Stimulated activated CD8-positive, alpha-beta memory T cell treated with anti-CD3 and anti-CD28 coated beads, Interleukin-4, amount 100 ng/mL, for 48 hours (primary cell): ENCODE data around the gene LYSMD1.
"Not testable (repeated sequence)": the region's sequence is repeated elsewhere in the genome, so short reads cannot be mapped to it uniquely, and the experiment has no call there.

ENCODE experiments used
- DNase-seq: peaks from one replicate; pipeline ENCODE4 v3.0.0-alpha.2; 2020

LYSMD1 gene, protein sequence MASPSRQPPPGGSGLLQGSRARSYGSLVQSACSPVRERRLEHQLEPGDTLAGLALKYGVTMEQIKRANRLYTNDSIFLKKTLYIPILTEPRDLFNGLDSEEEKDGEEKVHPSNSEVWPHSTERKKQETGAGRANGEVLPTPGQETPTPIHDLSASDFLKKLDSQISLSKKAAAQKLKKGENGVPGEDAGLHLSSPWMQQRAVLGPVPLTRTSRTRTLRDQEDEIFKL

DNA sequence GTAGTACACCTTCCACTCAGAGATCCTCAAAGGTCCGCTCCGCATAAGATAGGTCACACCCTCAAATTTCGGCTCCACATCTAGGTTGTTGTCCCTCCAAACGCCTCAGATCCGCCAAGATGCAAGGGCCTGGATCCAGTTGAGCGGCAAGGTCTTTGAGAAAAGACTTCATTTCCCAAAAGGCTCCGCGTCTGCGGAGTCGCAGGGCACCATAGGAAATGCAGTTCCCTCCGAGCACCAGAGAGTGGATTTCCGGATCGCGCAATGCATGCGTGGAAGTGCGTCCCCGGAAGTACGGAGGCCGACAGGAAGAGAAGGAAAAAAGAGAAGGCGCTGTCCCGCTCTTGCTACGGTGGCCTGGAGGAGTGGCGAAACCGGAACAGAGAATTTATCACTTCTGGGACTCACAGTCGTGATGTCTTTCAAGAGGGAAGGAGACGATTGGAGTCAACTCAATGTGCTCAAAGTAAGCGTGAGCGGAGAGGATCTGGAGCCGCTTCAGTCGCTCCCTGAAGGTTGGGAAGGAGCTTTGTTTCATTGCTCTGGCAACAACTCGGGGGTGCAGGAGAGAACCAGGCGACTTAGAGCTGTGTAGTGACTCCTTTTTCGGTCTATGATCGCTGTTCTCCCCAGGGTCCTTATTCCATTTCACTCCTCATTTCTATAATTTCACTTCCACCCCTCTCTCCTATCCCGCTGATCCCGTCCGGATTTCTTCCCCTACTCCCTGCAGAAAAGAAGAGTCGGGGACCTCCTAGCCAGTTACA lies at the start of gene LYSMD1, which contains the start of gene SCNM1:
TSS of gene LYSMD1 (minus strand) at position 165 of the 767 bp plus-strand sequence. CDS start 644 bp downstream, outside the sequence.
TSS of gene SCNM1 (plus strand) at position 407 of the 767 bp plus-strand sequence. CDS start at position 416, 9 bp downstream.
- peak; percentile 95 for DNase-seq

DNA sequence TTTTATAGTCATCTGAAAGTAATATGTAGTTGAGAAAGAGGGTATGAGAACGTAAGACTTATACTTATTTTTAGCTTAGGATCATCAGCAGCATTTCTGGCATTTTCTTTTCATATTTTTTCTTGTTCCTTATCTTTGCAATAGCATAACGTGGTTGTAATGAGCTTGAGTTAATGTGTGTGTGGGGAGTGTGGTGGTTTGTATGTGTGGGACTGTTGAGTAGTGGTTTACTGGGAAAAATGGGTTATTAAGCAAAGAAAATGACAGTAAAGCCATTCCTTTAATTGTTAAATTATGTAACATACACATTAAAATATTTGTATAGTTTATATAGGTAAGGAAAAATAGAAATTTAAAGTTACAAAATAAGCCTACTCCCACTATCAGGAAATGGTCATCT lies 47.9 kb upstream of the LYSMD1 start:
- DNase-seq = no peak

DNA sequence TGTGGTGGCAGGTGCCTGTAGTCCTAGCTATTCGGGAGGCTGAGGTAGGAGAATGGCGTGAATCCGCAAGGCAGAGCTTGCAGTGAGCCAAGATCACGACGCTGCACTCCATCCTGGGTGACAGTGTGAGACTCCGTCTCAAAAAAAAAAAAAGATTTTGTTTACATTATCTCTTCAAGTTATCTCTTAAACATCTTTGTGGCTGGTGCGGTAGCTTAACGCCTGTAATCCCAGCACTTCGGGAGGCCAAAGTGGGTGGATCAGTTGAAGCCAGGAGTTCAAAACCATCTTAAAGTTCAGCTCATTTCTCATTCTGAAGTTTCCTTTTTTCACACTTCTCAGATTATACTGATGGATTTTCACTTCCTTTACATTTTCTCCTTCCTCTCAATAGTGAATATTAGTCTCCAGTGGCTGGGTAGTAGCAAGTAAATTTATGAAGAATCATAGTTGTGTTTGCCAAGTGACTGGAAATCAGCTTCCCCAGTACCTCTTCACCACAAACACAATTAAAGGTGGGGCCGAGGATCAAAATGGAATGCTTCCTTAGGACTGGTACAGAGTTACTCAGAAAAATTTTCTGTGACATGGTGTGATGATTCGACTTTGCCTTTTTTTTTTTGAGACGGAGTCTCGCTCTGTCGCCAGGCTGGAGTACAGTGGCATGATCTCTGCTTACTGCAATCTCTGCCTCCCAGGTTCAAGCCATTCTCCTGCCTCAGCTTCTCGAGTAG lies 46.4 kb upstream of the LYSMD1 start:
- no peak for DNase-seq

DNA sequence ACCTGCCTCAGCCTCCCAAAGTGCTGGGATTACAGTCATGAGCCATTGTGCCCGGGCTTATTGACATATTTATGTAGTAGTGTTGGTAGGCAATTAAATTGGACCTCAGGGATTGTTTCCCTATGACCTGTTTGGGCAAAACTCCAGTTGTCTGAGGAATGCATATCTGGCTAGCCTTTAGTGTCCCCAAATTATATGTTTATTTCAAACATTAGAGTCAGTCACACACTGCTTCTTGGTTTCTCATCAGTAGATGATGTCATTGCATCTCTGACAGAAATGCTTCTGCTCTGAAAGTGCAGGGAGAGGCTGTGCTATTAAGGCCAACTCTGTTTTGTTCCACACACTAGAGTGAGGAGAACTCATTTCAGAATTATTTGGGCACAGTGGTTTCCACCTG lies 45.1 kb upstream of the LYSMD1 start:
- DNase-seq = no peak

DNA sequence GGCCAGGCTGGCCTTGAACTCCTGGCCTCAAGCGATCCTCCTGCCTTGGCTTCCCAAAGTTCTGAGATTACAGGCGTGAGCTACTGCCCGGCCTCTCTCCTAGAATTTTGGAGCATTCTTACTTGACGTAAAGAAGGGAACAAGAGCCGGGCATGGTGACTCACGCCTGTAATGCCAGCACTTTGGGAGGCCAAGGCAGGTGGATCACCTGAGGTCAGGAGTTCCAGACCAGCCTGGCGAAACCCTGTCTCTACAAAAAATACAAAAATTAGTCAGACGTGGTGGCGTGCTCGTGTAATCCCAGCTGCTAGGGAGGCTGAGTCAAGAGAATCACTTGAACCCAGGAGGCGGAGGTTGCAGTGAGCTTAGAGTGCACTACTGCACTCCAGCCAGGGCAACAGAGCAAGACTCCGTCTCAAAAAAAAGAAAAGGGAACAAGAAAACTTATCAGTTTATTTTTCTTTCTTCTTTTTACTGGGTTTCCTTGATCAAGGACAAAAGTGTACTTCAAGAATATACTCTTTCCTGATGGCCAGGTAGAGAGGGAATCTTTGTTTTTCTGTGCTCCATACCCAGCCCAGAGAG lies 39.8 kb upstream of the LYSMD1 start:
- not testable (repeated sequence) for DNase-seq

DNA sequence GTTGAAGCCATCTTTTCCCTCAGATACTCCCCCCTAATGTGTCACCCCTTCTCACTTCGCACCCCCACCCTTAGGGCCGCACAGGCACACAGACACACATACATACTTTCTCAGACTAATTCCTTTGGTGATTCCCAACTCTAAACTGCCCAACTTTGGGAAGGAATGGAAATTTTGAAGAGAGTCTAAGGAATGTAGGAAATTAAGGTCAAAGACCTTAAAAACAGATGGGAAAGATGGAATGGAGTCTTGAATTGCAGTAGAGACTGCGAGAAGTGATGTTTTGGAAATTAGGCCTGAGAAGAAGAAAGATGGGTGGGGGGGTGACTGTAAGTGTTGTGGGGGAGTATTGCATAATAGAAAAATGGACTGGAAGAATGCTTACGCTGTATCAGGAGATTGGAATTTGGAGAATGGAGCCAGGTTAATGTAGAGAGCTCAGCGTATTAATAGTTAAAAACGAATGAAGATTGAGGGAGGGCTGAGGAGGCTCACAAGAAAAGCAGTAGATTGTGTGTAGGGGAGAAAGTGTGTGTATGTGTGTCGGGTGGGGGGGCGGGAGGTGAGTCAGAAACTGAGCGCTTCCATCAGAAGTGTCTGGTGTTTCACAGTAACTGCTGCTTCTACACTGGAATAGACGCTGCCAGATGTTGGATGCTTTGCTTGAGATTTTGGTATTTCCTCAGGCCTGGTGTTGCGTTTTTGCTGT lies 34.3 kb upstream of the LYSMD1 start:
- no peak for DNase-seq

DNA sequence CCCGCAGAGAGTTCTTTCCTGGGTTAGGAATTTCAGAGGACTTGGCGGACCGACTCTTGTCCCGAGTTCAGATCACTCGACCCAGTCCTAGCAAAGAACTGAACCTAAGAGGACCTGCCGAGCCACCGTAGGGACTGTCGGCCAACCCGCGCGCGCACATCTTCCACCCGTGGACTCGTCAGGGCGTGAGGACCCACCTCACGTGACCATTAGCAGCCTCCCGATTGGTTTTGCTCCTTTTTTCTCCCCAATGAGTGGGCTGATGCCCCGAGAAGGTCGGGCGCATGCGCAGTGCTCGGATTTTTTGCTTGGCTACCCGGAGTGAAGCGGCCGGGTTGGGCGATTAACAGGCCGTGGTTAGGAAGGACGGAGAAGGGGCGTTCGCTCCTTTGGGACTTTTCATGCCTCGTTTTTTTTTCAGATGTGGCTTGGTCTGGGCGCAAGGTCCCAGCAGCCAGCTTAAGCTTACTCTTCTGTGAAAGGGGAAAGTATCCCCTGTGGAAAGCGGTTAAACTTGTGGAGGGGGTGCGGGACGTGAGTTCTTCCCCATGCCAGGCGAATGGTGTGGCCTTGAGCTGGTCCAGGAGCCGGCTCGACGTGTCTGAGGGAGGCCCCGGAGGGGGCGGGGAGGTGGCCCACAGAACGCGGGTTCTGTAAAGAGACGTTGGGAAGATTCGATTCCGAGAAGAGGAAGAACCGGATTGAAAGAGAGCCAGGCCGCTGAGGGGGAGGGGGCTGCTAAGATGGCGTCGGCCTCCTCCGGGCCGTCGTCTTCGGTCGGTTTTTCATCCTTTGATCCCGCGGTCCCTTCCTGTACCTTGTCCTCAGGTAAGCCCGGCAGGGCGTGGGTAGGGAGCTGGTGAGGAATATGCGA lies 32.8 kb upstream of the LYSMD1 start, which contains the start of gene PIP5K1A:
TSS of gene PIP5K1A (plus strand) at position 299 of the 874 bp plus-strand sequence. CDS start at position 744, 445 bp downstream.
- DNase-seq = peak; percentile 100

DNA sequence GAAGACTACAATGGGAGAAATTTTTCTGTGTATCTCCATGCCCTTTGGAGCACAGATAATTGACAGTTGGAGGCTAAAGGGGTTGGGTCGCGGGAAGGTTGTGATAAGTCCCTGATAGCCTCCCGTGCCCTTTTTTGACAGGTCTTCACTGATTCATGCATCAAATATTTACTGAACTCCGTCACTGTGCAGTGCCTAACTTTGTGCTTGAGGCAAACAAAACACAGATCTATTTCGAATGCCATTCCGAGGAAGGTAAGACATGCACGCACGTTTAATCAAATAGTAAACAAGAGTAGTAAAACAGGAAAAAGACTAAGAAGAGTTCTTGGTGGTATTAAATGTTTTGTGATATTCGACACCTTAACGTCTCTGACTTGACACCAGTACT lies 32.2 kb upstream of the LYSMD1 start:
- DNase-seq = no peak

DNA sequence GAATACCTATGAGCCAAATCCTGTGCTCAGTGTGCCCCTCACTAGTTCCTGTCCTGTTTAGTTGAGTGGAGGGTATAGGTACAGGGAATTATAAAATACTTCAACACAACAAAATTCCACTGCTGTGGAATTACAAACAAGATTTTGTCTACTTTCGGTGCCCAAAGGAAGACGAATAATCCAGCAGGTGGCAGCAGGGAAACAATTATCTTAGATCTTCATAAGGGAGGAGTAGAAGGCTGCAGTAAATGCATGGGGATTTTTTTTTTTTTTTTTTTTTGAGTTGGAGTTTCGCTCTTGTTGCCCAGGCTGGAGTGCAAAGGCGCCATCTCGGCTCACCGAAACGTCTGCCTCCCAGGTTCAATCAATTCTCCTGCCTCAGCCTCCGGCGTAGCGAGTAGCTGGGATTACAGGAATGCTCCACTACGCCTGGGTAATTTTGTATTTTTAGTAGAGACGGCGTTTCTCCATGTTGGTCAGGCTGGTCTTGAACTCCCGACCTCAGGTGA lies 30.6 kb upstream of the LYSMD1 start:
- peak; percentile 53 for DNase-seq

DNA sequence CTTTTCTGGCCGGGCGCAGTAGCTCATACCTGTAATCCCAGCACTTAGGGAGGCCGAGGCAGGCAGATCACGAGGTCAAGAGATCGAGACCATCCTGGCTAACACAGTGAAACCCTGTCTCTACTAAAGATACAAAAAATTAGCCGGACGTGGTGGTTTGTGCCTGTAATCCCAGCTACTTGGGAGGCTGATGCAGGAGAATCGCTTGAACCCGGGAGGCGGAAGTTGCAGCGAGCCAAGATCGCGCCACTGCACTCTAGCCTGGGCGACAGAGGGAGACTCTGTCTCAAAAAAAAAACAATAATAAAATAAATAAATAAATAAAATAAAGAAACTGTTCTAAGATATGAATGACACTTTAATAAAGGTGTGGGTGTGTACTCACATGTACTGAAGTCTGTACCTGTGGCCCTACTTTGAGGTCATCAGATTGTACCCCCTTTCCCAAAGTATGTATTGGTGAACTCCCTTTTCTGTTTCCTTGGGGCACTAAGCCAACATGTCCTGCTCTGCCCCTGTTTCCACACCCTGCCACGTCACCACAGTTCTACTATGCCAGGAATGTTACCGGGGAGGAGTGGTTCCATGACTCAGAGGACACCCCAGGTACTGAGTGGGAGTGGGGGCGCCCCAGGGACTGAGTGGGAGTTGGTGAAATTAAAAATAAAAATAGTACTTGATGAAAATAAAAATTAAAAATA lies 29.3 kb upstream of the LYSMD1 start:
- DNase-seq = not testable (repeated sequence)

DNA sequence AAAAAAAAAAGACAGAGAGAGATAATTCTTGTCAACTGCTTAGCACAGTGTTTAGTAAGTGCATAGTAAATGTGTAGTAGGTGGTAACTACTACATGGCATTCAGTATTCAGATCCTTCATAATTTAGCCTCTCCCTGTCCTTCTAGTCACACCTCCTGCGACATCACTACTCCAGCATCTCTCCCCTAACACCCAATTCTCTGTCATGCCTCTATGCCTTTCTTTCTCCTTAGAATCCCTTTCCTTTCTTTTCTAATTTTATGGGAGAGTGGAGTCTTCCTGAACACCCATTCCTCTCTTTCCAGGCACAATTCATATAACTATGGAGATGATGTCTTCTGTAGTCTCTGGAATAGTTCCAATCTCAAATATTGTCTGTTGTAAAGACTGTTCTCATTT lies 28.2 kb upstream of the LYSMD1 start:
- DNase-seq = no peak

DNA sequence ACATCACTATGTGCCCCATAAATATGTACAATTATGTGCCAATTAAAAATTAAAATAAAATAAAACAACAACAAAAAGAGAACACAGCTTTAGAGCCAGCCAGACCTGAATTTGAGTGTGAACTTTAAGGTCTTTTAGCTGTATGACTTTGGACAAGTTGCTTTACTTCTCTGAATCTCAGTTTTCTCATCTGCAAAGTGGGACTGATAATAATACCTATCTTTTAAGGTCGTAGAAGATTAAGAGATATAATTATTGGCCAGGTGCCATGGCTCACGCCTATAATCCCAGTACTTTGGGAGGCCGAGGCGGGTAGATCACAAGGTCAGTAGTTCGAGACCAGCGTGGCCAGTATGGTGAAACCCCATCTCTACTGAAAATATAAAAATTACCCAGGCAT lies 27.6 kb upstream of the LYSMD1 start:
- no peak for DNase-seq

DNA sequence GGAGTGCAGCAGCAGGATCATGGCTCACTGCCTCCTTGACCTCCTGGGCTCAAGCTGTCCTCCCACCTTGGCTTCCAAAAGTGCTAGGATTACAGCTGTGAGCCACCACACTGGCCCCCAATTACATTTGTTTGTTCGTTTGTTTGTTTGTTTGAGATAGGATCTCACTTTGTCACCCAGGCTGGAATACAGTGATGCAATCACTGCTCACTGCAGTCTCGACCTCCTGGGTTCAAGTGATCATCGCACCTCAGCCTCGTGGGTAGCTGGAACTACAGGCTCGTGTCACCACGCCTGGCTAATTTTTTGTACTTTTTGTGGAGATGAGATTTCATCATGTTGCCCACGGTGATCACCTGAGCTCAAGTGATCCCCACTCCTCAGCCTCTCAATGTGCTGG lies 26.3 kb upstream of the LYSMD1 start:
- DNase-seq = no peak

DNA sequence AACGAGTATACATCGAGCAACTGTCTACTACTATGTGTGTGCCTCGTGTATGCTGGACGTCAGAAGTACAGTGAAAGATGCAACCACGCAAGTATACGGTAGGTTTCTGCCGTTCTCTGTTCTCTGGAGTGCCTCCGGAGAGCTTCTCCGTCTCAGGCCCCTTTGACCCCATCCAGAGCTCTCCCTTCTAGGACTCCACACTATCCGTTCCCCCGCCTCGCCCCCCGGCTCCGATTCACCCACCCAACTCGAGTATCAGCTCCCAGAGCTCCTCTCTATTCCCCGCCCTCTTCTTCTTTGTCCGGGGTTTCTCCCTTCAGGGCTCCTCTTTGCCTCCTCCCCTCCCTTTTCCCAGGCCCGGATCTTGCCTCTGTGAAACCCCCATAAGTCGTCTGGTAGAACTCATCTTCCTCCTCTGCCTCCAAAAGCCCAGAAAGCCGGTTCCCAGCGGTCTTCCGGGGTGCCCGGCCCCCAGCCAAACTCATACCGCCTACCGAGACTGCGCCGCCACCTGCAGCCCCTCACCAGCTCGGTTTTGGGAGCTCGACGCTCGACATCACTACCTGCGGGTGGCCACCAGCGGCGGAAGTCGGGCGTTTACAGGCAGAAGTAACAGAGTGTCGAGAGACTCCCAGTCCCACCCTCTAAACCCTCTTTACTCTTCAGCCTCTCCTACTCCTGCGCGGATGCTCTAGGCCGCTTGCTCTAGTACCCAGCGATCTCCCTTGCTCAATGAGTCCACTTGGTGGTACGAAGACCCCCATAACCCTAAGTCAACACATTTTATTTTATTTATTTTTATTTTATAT lies 24.1 kb upstream of the LYSMD1 start, which contains the start of gene VPS72:
TSS of gene VPS72 (minus strand) at position 561 of the 809 bp plus-strand sequence. CDS start at position 485, 76 bp downstream.
- DNase-seq = peak; percentile 87

DNA sequence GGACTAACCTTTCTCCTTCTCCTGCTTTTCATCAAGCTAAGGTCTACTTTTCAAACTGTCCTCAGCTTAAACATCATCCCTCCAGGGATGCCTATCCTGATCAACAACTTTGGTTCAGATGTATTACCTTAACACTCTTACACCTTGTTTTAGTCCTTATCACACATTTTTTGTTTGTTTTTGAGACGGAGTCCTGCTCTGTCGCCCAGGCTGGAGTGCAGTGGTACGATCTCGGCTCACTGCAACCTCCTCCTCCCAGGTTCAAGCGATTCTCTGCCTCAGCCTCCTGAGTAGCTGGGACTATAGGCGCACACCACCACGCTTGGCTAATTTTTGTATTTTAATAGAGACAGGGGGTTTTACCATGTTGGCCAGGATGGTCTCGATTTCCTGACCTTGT lies 23.0 kb upstream of the LYSMD1 start:
- DNase-seq = not testable (repeated sequence)

DNA sequence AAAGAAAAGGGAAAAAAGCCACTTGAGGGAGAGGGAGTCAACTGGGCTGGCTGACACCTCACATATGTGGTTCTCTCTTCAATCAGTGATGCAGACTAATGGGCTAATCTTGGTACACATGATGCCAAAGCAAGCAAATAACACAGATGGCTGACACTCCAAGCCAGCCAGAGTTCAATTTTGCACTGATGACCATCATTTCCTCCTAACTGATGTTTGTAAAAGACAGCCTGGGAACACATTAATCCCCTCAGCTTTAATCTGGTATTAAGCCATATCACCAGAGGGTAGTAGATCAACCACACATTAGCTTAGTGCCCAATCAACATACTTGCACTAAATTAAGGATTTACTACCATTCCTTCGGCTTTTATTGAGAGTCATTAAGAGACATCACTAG lies 21.5 kb upstream of the LYSMD1 start:
- no peak for DNase-seq

DNA sequence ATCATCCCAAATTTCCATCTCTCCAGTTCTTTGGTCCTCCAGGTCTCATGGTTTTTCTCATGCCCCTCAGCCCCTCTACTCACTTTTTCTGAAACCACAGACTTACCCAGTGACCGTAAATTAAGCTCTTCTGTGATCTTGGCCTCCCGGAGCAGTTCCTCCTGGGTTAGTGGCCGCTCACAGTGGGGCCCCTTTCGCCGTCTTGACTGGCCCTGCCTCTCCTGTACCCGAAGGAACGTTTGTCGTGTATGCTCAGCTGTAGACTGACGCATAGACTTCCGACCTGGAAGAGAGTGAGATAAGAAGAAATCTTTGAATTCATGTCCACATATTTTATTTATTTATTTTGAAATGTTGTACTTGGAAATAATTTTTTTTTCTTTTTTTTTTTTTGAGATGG lies 18.5 kb upstream of the LYSMD1 start:
- DNase-seq = no peak

DNA sequence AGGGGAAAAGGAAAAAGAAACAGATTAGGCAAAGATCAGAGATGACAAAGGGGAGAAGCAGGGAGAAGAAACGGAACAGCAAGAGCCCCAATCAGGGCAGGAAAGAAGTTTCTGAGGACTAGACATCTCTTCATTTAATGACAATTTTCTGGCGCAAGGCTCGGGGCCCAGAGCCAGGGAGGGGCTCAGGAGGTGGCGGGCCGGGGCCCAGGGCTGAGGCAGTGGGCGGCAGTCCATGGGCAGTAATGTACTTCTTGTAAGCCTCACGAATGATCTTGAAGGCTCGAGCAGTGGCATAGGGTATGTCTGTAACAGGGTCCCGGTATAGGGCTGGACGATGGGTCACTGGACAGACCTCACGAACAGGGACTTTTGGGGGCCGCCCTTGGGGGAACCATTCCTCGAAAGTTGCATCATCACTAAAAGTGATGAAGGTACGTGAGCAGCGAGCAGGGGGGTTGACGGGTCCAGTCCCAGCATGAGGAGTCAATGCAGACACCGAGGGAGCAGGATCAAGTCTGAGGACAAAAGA lies 10.9 kb upstream of the LYSMD1 start:
- DNase-seq = no peak

DNA sequence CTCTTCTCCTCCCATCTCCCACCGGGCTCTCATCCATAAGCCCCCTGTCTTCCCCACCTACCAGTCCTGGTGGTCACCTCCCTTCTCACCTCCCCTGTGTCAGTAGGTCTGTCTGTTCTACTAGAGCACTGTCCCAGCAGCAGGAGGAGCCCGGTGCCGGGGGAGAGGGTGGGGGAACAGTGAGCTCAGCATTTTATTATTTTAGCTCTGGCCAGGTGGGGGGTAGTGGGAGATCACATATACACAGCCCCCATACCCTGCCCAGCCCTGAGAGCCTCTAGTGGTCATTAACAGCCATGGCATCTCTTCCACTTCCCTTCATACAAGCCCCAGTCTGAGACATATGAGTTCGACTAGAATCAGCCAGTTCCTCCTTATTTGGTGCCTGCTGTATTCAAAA lies 10.2 kb upstream of the LYSMD1 start, which contains the start of gene TMOD4:
TSS of gene TMOD4 (minus strand) at position 119 of the 400 bp plus-strand sequence. CDS start 1,106 bp downstream, outside the sequence.
- no peak for DNase-seq
